Measurements from ENCODE around the gene DPP6. TPM values are rescaled to one million over a fixed set of nuclear protein-coding genes. Genes with fewer than 3 reads are reported as not detected.
A peak's percentile ranks its signal among the peaks of the same experiment; 100 is the strongest.

The DPP6 gene
- total RNA-seq, 3 donors from 2014 or later (not counting 1 experiment from before 2014, with no cell fraction given) = not detected

GRCh38 chr7:154741131-154741530 is 688.9 kb downstream of the DPP6 start:
- H3K4me3 Mint-ChIP-seq = no peak overlapping the region
- no peak for ATAC-seq
- 77% methylated on average over 6 of the region's 6 CpGs for WGBS (ENCODE audit: insufficient coverage)

GRCh38 chr7:154743206-154743605 is 691.0 kb downstream of the DPP6 start:
- H3K9me3 ChIP-seq (ENCODE audit: control insufficient read depth, insufficient read depth, low read length) = no peaks in the 10 kb centered on the region
- Mint-ChIP-seq H3K9me3 (no peaks in the 10 kb centered on the region), H3K4me3 (no peak overlapping the region), H3K4me1 (no peaks in the 10 kb centered on the region), H3K27ac (no peak overlapping the region), H3K27me3 (ENCODE audit: low read depth in 2 of 2) (peaks cover 0 to 2% of the 10 kb centered on the region in 2 donors), H3K36me3 (no peaks in the 10 kb centered on the region)
- H3K27ac ChIP-seq (ENCODE audit: low read length) = no peak overlapping the region
- no peak overlapping the region for H3K4me3 ChIP-seq (ENCODE audit: low read length)
- intact Hi-C loops (cut with micrococcal nuclease) = no loop called here
- no peak for TF ChIP-seq CTCF (IDR thresholded peaks at IDR 0.05)
- WGBS (ENCODE audit: insufficient coverage) = 81% methylated on average over 5 of the region's 5 CpGs
- no peaks in the 10 kb centered on the region for H3K4me1 ChIP-seq (ENCODE audit: control insufficient read depth, insufficient read depth, low read length)
- H3K27me3 ChIP-seq (ENCODE audit: control insufficient read depth, insufficient read depth, low read length) = no peaks in the 10 kb centered on the region
- H3K36me3 ChIP-seq (ENCODE audit: control insufficient read depth, insufficient read depth, low read length) = no peaks in the 10 kb centered on the region
- ATAC-seq (no peak), DNase-seq (no peak)

More at GRCh38 chr7:154741131-154741530, 688.9 kb downstream of the DPP6 start:
- Histone ChIP-seq H3K9me3 (ENCODE audit: control insufficient read depth, insufficient read depth, low read length) (no peaks in the 10 kb centered on the region), H3K4me3 (ENCODE audit: low read length) (no peak overlapping the region), H3K4me1 (ENCODE audit: control insufficient read depth, insufficient read depth, low read length) (no peaks in the 10 kb centered on the region), H3K27ac (ENCODE audit: low read length) (no peak overlapping the region), H3K27me3 (ENCODE audit: control insufficient read depth, insufficient read depth, low read length) (no peaks in the 10 kb centered on the region), H3K36me3 (ENCODE audit: control insufficient read depth, insufficient read depth, low read length) (no peaks in the 10 kb centered on the region)
- no peak for TF ChIP-seq CTCF (IDR thresholded peaks at IDR 0.05)
- H3K4me1 Mint-ChIP-seq = no peaks in the 10 kb centered on the region
- no peak for DNase-seq
- intact Hi-C loops (cut with micrococcal nuclease) = no loop called here
- H3K27ac Mint-ChIP-seq = no peak overlapping the region
- no peaks in the 10 kb centered on the region for H3K36me3 Mint-ChIP-seq
- H3K9me3 Mint-ChIP-seq = no peaks in the 10 kb centered on the region
- peaks cover 0 to 2% of the 10 kb centered on the region in 2 donors for H3K27me3 Mint-ChIP-seq (ENCODE audit: low read depth in 2 of 2)

- Mint-ChIP-seq H3K27ac (no peak overlapping the region), H3K27me3 (ENCODE audit: low read depth in 2 of 2) (peaks cover 0 to 2% of the 10 kb centered on the region in 2 donors), H3K36me3 (no peaks in the 10 kb centered on the region), H3K9me3 (no peaks in the 10 kb centered on the region), H3K4me3 (no peak overlapping the region), H3K4me1 (no peaks in the 10 kb centered on the region)
- no peak for ATAC-seq
- Histone ChIP-seq H3K9me3 (ENCODE audit: control insufficient read depth, insufficient read depth, low read length) (no peaks in the 10 kb centered on the region), H3K27me3 (ENCODE audit: control insufficient read depth, insufficient read depth, low read length) (no peaks in the 10 kb centered on the region), H3K4me3 (ENCODE audit: low read length) (no peak overlapping the region), H3K36me3 (ENCODE audit: control insufficient read depth, insufficient read depth, low read length) (no peaks in the 10 kb centered on the region), H3K4me1 (ENCODE audit: control insufficient read depth, insufficient read depth, low read length) (no peaks in the 10 kb centered on the region), H3K27ac (ENCODE audit: low read length) (no peak overlapping the region)
- TF ChIP-seq CTCF (IDR thresholded peaks at IDR 0.05) = no peak
- DNase-seq = peak in 1 of 2 donors; percentile 3
- WGBS (ENCODE audit: insufficient coverage) = 31% methylated on average over 15 of the region's 15 CpGs
- intact Hi-C loops (cut with micrococcal nuclease) = no loop called here
Measured at GRCh38 chr7:154744256-154744860, 692.2 kb downstream of the DPP6 start.

- Histone ChIP-seq H3K27me3 (ENCODE audit: control insufficient read depth, insufficient read depth, low read length) (no peaks in the 10 kb centered on the region), H3K9me3 (ENCODE audit: control insufficient read depth, insufficient read depth, low read length) (no peaks in the 10 kb centered on the region), H3K4me1 (ENCODE audit: control insufficient read depth, insufficient read depth, low read length) (no peaks in the 10 kb centered on the region), H3K4me3 (ENCODE audit: low read length) (no peak overlapping the region), H3K27ac (ENCODE audit: low read length) (no peak overlapping the region), H3K36me3 (ENCODE audit: control insufficient read depth, insufficient read depth, low read length) (no peaks in the 10 kb centered on the region)
- DNase-seq (no peak), ATAC-seq (no peak)
- Mint-ChIP-seq H3K4me1 (no peaks in the 10 kb centered on the region), H3K27ac (no peak overlapping the region), H3K36me3 (no peaks in the 10 kb centered on the region), H3K9me3 (no peaks in the 10 kb centered on the region), H3K4me3 (no peak overlapping the region), H3K27me3 (ENCODE audit: low read depth in 2 of 2) (peaks cover 0 to 2% of the 10 kb centered on the region in 2 donors)
- no peak for TF ChIP-seq CTCF (IDR thresholded peaks at IDR 0.05)
- intact Hi-C loops (cut with micrococcal nuclease) = no loop called here
- 66% methylated on average over 3 of the region's 3 CpGs for WGBS (ENCODE audit: insufficient coverage)
Measured at GRCh38 chr7:154744861-154745258, 692.7 kb downstream of the DPP6 start.

Data from natural killer cell (primary cell).